GM19025 (cell line): ENCODE results near the gene EIF2AK3.
"Not testable (repeated sequence)": the region's sequence is repeated elsewhere in the genome, so short reads cannot be mapped to it uniquely, and the experiment has no call there.

ENCODE experiments used
- ATAC-seq: cut with Tn5 transposase; IDR thresholded peaks from one replicate; pipeline ENCODE4 v1.9.1; 2021; ENCODE audit warnings: mild to moderate bottlenecking, low read depth, moderate library complexity; ENCODE audit not compliant: unreplicated experiment

The EIF2AK3 gene

DNA sequence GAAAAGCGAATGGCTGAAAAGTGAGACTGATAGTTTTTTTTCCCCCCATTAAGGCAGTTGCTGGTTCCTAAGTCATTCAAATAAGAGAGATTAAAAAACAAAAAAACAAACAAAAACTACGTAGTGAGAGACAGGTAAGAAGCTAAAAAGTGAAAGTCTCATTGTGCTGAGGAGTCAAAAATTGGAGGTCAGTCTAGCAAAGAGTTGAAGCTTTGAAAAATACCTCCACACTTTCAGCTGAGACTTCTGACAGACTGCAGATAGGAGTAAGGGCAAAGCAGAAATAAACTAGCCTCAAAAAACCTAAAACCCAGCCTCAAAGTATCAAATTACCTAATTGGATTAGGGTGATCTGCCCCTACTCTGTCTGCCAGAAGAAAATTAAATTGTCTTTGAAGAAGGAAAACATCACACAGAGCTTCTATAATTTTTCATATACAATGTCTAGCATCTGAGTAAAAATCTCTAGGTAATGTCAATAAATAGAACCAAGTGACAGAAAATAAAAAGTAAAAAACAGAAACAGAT, 10.9 kb upstream of the EIF2AK3 start:
- no peak for ATAC-seq

DNA sequence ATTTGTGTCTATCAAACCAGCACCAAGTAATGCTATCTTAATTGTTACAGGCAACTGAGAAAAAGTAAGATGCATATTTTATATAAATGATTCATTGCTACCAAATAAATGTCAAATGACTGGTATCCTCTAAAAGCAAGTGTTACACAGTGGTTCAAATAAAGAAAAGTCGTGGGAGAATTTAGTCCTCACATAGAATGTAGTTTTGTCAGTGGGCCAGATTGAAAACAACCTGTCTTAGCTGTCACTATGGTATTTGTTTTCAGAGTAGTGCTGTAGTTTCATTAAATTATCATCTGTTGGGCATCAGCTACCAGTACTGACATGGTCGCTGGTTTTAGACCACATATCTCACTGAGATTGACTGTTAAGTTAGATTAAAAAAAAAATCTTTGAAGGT, 10.2 kb upstream of the EIF2AK3 start:
- ATAC-seq: no peak

DNA sequence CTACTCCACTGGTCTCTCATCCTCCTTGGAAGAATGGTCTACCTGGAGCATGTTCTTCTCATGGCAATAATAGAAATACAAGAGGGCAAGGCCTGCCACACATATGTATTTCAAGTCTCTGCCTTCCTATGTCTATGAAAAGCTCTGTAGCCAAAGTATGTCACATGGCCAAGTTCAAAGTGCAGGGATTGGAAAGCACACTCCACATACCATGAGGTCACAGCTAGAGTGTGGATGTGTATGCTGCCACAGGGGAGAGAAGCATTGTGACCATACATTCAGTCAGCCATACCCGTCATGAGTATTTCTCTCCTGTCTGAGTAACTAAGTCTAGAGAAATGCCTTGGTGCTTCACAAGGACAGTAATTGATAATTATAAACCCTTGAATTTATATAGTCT, 8.8 kb upstream of the EIF2AK3 start:
- ATAC-seq: no peak

DNA sequence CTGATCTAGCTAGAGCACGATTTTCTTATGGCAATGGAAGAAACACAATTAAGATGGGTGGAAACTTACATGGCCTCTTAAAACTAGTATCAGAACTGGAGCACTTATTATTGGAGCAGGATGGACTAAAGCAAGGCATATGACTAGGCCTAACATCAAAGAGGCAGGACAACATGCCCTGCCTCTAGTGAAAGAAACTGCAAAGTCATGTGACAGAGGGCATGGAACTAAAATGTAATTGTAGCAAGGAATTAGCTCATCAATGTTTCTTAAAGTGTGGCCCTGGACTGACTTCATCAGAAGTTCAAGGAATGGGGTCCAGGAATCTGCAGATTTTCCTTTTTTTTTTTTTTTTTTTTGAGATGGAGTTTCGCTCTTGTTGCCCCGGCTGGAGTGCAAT, 5.3 kb upstream of the EIF2AK3 start:
- no peak for ATAC-seq

DNA sequence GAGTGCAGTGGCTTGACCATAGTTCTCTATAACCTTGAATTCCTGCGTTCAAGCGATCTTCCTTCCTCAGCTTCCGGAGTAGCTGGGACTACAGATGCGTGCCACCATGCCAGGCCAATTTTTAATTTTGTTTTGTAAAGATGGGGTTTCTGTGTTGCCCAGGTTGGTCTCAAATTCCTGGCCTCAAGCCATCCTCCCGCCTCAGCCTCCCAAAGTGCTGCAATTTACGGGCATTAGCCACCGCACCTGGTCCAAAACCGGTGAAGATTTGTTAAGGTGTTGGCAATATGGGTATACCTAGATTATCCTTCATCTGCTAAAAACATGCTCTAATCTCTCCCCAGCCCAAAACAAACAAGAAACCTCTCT, 1.3 kb upstream of the EIF2AK3 start:
- no peak for ATAC-seq

DNA sequence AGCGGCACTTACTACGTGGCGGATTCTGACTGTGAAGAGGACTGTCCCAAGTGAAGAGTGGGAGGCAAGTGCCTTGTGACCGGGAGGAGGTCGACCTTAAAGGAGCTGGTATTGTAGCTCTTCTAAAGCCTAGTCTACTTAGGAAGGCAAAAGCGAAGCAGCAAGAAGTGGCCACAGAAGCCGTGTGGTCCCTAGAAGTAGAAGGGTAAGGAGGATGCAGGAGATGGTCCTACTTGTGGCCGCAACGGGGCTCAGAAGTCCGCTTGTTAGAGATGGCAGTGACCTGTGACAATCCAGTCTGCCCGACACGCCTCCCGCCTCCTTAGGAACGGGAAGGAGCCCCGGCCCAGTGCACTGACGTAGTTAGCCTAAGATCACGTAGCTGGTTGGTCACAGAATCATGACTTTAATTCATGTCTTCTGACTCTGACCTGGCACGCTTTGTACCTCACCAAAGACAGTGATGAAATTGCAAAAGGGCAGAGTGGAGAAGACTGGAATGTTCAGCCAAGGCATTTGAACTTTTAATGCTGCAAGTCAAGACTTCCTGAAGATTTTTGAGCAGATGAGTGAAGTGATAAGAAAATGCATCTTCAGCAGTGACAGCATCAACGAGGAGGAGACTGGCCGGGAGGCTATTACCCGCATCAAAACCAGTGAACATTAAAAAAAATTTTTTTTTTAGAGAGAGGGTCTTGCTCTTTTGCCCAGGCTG, 749 bp upstream of the EIF2AK3 start:
- ATAC-seq: peak; percentile 28

DNA sequence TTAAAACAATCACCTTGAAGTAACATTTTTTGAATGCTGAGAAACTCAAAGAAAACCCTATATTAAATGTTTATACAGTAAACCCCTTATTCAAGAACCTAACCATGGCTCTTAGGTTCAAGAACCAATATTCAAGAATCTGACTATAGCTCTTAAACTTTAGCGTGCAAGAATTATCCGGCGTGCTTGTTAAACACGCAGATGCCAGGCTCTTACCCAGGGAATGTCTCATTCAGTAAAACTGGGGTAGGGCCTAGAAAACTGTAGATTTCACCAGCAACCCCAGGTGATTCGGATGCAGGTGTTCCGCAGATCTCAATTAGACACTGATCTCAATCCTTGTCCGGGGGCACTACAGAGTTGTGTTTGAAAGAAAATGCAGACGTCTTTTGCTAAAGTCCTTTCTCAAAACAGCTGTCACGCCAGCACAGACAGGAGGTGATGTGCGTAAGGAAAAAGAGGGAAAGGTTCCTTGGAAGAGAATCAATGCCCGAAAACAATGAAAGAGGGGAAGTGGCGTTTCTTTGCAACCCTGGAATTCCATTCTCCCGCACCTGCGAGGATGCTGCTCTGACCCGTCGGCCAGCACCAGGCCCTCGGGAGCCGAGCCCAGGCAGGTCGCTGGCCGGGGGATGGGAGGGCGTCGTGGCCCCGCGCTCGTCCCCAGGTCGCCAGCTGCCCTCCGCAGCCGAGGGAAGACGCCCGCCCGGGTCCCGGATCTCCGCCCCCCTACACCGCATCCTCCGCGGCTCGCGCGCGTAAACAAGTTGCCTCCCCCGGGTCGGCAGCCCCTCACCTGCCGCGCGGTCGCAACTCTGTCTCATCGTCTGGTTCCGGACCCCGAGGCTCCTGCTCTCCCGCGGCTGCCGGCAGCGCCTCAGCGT, 851 bp downstream of the EIF2AK3 start:
- peak; percentile 1 for ATAC-seq

DNA sequence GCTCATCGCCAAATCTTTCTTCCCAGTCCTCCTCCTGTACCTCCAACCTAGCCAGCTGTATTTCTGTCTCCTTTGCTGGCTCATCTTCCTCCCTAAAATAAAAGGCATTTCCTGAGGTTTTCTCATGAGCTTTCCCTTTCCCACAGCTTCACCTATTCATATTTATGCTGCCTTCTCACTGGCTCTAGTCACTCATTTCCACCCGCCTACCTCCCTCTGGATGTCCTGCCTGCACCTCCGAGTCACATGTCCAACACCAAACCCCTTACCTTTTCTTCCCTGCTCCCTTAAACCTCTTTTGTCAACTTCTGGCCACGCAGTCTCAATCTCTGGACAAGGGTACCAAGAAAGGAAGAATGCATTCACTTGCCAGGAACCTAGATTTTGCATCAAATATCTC, 2.8 kb downstream of the EIF2AK3 start:
- no peak for ATAC-seq

DNA sequence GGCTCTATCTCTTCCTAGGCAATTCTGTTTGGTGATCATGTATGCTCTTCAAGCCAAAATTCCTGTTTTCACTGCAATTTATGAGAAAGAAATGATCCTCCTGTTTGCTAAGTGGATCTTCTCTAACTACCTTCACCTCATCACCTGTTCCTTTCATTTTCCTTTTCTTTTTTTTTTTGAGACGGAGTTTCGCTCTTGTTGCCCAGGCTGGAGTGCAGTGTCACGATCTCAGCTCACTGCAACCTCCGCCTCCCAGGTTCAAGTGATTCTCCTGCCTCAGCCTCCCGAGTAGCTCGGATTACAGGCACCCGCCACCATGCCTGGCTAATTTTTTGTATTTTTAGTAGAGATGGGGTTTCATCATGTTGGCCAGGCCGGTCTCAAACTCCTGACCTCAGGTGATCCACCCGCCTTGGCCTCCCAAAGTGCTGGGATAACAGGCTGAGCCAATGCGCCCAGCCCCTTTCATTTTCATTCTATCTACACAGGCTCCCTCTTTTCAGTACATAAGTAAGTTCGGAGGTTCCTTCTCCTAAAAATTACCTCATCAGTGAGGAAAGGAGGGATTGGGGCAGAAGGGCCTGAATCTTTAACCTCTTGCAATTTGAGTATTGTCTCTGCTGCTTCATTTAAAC, 3.3 kb downstream of the EIF2AK3 start:
- ATAC-seq: not testable (repeated sequence)

DNA sequence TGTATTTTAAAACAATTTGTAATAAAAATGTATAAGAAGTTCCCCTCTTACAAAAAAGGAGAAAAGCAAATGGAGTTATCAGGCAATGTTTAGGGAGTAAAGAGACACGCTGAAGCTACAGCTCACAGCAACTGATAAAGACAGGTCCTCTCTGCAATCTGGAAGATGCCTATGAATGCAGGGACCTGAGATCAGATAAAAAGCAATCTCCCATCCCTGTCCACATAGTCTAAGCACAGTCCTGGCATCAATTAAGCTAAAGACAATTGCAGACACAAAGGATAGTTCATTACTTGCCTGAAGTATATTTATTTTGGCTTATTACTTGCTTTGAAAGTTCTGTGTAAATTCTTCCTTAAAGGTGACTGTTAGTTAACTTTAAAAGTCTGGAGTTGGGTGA, 5.0 kb downstream of the EIF2AK3 start:
- ATAC-seq: no peak

DNA sequence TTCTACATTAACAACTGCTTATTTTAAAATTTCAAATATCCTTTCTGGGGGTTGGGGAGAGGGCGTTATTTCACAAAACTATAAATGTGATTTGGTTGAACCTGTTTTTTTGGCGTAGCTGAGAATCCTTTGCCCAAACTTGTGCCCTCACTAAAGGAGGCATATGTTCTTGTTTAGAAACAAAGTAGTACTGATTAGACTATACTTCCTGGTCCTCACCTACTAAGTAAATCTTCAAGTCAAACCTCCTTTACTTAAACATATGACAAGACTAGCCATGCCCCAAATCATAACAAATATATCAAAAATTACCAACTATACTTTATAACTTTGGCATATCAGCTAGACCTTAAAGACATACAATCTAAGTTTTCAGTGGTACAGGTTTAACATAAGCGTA, 5.8 kb downstream of the EIF2AK3 start:
- no peak for ATAC-seq

DNA sequence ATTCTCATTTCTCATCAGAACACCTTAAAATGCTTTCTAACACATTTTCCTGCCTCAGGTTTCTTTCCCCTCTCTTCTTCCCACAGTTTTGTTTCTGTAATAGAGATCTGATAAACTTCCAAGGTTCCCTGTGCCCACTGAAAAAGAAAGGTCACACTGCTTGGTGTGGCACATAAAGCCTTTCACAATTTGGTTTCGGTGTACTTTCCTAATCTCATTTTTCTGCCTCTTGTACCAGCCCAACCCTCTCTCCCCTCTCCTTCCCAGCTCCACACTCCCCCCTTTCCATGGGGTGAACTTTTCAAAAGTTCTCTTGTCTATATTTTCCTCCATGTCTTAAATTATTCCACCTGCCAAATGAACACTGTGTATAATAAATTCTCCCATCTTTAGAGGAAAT, 7.2 kb downstream of the EIF2AK3 start:
- no peak for ATAC-seq

DNA sequence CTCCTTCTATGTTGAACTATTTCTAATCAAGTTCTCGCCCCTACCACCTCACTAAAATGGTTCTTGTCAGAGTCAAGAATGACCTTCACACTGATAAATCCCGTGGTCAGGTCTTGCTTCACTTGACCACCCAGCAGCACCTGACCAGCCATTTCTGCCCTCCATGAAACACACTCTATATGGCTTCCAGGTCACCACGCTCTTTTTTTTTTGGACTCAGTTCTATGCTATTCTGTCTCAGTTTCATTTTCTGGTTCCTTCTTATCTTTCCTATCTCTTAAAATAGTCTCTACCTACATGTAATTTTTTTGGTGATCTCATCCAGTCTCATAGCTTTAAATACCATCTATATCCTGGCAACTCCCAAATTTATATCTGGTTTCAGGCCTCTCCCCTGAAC, 11.4 kb downstream of the EIF2AK3 start:
- peak; percentile 36 for ATAC-seq

DNA sequence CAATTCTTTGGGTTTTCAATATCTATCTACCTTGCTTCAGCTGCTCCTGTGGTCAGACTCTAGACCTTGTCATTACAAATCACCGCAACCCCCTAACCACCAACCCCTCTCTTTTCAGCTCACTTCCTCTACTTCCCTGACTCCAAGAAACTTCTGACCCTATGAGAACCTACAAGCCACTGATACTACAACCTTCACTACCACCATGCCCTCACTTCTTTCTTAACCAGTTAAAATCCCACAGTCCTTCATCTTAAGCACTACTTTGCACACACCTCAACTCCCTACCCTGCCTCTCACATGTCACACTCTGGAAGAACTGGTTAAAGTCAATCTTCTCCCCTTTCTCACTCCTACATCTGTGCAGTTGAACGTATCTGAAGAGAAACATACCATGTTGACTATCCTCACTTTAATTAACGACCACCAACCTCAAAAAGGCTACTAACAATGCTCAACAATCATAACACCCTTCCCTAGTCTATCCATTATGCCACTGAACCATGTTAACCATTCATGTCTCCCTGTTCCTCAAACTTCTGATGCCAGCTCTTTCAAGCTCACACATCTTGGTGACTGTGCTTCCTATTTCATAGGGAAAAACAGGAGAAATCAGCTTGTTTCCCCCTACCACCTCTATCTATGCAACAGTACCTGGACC, 12.6 kb downstream of the EIF2AK3 start:
- peak; percentile 70 for ATAC-seq

DNA sequence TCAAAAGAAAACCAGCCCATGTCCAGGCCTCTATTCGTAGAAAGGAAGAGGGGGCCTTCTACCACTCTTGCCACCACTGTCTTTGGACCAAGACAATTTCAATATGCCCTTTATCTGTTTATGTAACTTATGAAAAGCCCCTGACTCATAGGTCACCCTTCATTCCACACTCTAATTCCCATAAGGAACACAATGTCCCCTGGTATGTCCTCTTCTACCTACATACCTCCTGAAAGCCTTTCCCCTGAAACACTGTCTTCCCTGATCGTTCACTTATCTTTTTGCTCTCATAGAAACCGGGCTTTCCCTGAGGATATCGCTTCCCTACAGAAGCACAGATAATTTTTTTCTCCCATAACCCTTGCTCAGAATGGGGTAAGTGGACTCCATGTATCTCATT, 13.3 kb downstream of the EIF2AK3 start:
- ATAC-seq: no peak

DNA sequence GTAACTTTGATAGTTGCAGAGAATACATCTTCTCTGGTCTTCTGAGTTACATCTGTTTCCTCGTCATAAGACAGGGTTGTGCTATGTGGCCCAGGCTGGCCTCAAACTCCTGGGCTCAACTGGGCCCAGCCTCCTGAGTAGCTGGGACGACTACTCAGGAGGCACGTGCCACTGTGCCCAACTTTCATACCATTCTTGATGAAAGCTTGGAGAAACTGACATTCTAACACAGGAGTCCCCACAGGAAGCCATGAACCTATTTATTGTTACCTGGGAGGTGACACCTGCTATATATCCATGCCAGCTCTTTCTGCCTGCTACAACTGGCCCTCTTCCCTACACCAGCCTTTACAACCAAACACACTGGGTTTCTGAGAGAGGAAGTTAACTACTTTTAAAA, 19.1 kb downstream of the EIF2AK3 start:
- no peak for ATAC-seq

DNA sequence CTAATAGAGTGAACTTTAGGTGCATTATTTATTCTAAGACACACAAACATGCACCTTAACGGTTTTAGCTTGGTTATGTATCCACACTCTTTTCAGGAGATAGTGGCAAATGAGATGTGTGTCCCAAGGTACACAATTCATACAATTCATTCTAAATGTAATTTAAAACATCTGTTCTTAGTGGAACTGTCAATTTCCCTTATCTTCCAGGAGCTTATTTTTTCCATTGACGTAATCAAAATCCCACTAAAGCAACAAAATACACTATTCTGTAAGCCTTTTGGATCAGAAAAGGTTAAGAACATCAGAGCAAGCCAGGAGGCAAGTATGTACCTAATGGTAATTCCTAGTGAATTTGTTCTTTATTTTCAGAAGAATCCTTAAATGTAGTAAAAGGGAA, 19.8 kb downstream of the EIF2AK3 start:
- no peak for ATAC-seq

DNA sequence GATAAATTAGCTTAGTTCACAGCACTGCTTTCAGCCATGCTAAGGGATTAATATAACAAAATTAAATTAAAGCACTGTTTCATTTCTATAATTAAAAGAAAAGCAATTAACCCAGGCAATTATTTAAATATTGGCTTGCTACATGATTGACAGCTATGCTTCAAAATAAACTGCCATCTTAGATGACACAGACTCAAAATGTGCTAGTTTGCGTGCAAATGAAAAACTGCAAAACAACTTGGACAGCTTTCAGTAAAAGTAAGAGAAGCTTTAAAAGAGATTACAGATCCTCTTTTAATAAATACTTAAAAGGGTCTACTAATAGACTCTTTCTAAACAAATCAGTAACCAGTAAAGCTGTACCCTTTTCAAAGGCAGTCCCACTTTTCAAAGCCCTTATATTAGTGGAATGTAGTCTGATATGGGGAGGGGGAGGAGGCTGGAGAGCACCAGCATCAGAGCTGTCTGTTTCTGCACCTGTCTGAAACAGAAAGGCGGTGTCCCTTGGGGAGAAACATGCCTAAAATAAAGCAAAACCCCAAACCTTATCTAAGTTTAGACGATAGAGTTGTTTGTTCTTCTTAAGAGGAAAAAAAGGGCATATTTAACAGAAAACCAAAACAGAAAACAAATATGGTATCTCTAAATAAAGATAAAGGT, 20.8 kb downstream of the EIF2AK3 start:
- peak; percentile 82 for ATAC-seq

DNA sequence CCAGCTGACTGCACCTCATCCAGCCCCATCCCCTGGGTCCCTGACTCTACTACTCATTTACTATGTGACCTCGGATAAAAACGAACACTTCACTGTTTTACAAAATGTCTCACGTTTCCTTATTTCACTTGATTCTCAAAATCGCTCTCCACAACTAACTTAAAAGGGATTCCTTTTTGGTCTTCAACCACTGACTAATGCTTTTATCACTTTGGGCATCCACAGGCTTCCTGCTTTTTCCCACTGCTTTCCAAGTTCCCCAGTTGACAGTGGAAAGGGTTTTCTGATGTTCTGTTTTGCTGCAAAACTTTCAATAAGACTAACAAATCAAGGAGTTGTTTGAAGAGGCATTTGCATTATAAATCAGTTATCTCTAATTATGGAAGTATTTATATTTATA, 24.1 kb downstream of the EIF2AK3 start:
- no peak for ATAC-seq

DNA sequence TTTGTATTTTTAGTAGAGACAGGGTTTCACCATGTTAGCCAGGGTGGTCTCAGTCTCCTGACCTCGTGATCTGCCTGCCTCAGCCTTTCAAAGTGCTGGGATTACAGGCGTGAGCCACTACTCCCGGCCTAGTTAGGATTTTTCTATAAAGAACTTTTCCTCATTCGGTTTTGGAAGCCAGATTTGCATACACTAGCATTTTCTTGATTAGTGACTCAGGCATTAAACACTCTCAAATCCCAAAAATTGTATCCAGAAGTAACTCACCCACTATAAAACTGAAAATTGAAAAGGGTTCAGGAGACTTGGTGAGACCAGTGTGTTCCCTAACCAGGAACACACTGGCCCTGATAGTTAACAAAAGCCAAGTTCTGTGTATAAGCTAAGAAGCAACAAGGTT, 25.2 kb downstream of the EIF2AK3 start:
- no peak for ATAC-seq
